Effector memory CD8-positive, alpha-beta T cell (primary cell): ENCODE data around the gene F2.

Source experiments
- ATAC-seq: fragments of 150-1000 bp; cut with Tn5 transposase; replicated peaks from 2 replicates; pipeline ENCODE4 v1.10.0; 2021; ENCODE audit warnings: mild to moderate bottlenecking, moderate library complexity
- DNase-seq, 3 experiments: peaks; one replicate each; pipeline ENCODE4 v3.0.0; 2021
- H3K27ac Mint-ChIP-seq, 2 donors: one replicate each; pipeline ENCODE4 v1.8.0; 2022; ENCODE audit warnings: mild to moderate bottlenecking in 2 of 2, mixed read lengths in 2 of 2, moderate library complexity in 2 of 2
- H3K27me3 Mint-ChIP-seq, 2 donors: one replicate each; pipeline ENCODE4 v1.8.0; 2022; ENCODE audit warnings: mixed read lengths in 2 of 2
- H3K36me3 Mint-ChIP-seq: one replicate; pipeline ENCODE4 v1.8.0; 2022; ENCODE audit warnings: mild to moderate bottlenecking, moderate library complexity, mixed read lengths; ENCODE audit not compliant: insufficient read depth
- H3K4me1 Mint-ChIP-seq, 2 donors: one replicate each; pipeline ENCODE4 v1.8.0; 2022; ENCODE audit warnings: low read depth in 2 of 2, mixed read lengths in 2 of 2
- H3K4me3 Mint-ChIP-seq, 2 donors: one replicate each; pipeline ENCODE4 v1.8.0; 2022; ENCODE audit warnings: mild to moderate bottlenecking in 2 of 2, mixed read lengths in 2 of 2, moderate library complexity in 2 of 2
- H3K9me3 Mint-ChIP-seq, 2 donors: one replicate each; pipeline ENCODE4 v1.8.0; 2022; ENCODE audit warnings: mixed read lengths in 2 of 2

F2 gene

DNA sequence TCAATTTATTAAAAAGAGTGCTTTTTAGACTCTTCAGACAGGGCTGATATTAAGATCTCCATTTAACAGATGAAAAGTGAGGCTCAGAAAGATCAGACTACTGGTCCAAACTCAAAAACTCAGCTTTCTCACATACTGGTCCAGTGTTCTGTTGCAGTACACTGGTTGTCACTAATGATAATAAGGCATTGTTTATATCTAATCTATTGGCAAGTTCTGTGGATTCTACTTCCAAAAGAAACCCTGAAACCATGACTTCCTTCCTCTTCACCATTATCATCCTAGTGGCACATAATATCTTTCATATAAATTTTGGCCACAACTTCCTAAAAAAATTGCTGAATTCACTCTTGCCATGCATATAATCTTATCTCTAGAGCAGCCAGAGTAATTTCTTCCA is 36.9 kb downstream of the F2 start:
- no peak for ATAC-seq
- H3K27me3 Mint-ChIP-seq: no peaks in the 10 kb centered on the region
- H3K36me3 Mint-ChIP-seq: peaks cover 72% of the 10 kb centered on the region
- DNase-seq: no peak
- no peak overlapping the region for H3K4me3 Mint-ChIP-seq
- no peaks in the 10 kb centered on the region for H3K9me3 Mint-ChIP-seq
- no peaks in the 10 kb centered on the region for H3K4me1 Mint-ChIP-seq
- no peak overlapping the region for H3K27ac Mint-ChIP-seq

DNA sequence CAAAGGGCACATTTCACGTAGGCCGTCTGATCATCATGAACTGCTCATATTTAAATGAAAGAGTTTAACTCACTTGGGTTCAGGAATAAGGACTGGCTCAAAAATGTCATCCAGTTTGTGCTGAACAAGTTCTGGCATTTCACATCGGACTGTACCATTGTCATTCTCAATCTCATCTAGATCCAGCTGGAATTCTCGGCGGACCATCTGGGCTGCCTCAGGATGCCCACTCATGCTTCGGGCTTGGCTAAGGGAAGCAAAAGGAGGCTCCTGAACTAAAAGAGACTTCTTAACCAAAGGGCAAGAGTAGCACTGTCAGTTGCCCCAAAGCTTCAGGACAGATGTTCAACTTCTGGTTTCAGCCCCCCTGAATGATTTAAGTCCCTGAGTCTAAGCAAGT is 40.2 kb downstream of the F2 start:
- no peak overlapping the region for H3K27ac Mint-ChIP-seq
- DNase-seq: no peak

DNA sequence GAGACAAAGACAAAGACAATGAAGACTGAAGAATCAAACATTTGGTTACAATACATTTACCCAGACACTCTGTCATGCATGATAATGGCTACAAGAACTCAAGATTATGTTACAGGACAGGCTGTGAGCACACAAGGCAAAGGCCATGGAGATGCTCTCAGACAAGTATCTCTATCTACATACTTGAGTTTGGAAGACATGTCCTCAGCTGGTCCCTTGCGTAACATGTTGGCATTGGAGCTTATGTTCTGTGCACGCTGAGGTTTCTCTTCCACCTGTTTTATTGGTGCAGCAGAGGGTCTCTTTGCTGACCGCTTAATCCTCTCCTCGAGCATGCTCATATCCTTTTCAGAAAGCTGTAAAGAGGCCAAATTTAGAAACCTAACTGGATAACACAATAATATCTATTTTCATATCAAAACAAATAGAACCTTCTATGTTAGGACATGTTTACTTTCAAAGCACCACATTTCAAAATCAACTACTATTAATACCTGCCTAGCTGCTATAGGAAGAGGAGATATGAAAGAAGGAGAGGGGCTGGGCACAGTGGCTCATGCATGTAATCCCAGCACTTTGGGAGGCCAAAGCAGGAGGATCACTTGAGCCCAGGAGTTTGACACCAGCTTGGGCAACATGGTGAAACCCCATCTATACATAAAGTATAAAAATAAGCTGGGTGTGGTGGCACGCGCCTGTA is 41.6 kb downstream of the F2 start:
- no peak overlapping the region for H3K4me3 Mint-ChIP-seq
- no peak overlapping the region for H3K27ac Mint-ChIP-seq
- DNase-seq (no peak), ATAC-seq (no peak)
- no peaks in the 10 kb centered on the region for H3K4me1 Mint-ChIP-seq
- peaks cover 77% of the 10 kb centered on the region for H3K36me3 Mint-ChIP-seq
- H3K27me3 Mint-ChIP-seq: no peaks in the 10 kb centered on the region
- no peaks in the 10 kb centered on the region for H3K9me3 Mint-ChIP-seq

More for the DNA sequence above, 40.2 kb downstream of the F2 start:
- Mint-ChIP-seq H3K36me3 (peaks cover 82% of the 10 kb centered on the region), H3K4me1 (no peaks in the 10 kb centered on the region), H3K9me3 (no peaks in the 10 kb centered on the region), H3K4me3 (no peak overlapping the region), H3K27me3 (no peaks in the 10 kb centered on the region)
- ATAC-seq: no peak

DNA sequence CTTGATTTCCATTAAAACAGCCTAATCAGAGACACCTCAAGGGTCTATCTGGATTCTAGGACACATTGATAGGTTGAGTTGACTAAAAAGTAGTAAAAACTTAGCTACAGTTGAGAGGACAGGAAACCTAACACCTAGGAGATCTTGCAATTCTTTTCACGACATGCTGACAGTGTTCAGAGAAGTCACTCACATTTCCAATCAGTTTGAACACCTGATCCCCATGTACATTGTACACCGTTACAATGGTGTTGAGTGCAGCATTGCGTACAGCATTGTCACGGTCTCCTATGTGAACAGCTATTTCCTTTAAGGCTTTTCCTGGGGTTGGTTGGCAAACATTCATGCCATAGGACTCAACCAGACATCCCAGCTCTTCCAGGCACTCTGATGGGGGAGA is 42.8 kb downstream of the F2 start:
- Mint-ChIP-seq H3K36me3 (peaks cover 78% of the 10 kb centered on the region), H3K9me3 (no peaks in the 10 kb centered on the region), H3K4me1 (no peaks in the 10 kb centered on the region), H3K4me3 (no peak overlapping the region), H3K27me3 (no peaks in the 10 kb centered on the region), H3K27ac (no peak overlapping the region)
- no peak for ATAC-seq
- no peak for DNase-seq

DNA sequence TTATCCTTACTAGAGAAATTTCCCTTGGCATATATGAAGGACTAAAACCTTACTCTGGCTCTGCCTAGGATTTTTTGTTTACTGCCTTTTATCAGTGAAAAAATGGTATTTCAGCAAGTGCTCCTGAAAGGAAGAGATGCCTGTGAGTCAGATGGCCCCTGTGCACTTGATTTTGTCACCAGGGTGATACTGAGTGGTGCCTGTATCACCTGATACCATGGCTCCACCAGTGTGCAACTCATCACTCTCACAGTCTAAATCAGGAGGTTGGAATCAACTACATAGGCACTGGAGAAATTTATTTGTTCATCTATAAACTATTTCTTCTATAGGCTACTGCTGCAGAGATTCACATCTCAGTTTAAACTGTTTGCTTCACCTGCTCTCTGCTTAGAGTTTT is 43.2 kb downstream of the F2 start:
- no peak for ATAC-seq

DNA sequence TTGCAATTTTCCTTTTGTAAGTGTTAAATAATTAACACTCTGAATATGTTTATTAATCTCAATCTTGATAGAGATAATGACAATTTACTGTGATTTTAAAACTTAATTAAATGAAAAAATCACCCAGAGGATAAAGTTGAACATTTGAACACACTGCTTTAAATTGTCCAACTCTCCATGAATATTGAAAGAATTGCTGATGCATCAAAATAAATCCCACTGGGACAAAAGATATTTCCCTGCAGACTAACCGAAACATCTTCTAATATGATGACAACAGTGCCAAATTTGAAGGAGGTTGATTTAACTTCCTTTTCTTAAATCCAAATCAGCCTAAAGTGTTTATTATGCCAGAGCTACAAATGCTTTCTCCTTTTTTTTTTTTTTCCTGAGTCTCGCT is 47.6 kb downstream of the F2 start:
- Mint-ChIP-seq H3K27me3 (no peaks in the 10 kb centered on the region), H3K4me1 (no peaks in the 10 kb centered on the region), H3K36me3 (peaks cover 82% of the 10 kb centered on the region)

More for the DNA sequence above, 43.2 kb downstream of the F2 start:
- H3K27me3 Mint-ChIP-seq: no peaks in the 10 kb centered on the region
- no peaks in the 10 kb centered on the region for H3K4me1 Mint-ChIP-seq
- H3K36me3 Mint-ChIP-seq: peaks cover 78% of the 10 kb centered on the region
- H3K4me3 Mint-ChIP-seq: no peak overlapping the region
- no peak overlapping the region for H3K27ac Mint-ChIP-seq
- H3K9me3 Mint-ChIP-seq: no peaks in the 10 kb centered on the region
- no peak for DNase-seq

DNA sequence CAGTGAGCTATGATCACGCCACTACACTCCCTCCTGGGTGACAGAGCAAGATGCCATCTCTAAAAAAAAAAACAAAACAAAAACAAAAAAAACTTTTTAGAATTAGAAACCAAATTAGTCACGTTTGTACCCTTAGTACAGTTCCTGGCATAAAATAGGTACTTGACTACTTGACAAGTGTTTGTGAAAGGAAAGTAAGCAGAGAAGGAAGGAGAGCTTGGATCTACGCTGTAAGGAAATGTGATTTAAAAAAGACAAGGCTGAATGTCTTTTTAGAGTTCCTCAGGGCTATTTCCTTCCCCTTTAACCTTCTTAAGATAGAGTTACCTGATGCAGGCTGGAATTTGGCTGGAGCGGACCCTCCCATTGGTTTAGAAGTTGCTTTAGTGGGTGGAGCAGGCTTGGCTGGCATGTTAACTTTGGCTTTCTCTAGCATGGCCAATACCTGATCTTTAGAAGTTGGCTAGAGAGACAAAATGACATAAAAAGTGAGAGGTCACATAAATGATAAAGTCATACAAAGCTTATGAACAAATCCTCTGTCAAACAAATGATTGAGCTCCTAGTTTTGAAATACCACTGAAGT is 50.7 kb downstream of the F2 start:
- H3K4me3 Mint-ChIP-seq: no peak overlapping the region
- H3K4me1 Mint-ChIP-seq: no peaks in the 10 kb centered on the region
- peaks cover 77% of the 10 kb centered on the region for H3K36me3 Mint-ChIP-seq
- ATAC-seq (no peak), DNase-seq (no peak)
- H3K9me3 Mint-ChIP-seq: no peaks in the 10 kb centered on the region
- no peaks in the 10 kb centered on the region for H3K27me3 Mint-ChIP-seq
- H3K27ac Mint-ChIP-seq: peak overlapping the region in 1 of 2 donors; percentile 23

More for the DNA sequence above, 47.6 kb downstream of the F2 start:
- DNase-seq: no peak
- Mint-ChIP-seq H3K9me3 (no peaks in the 10 kb centered on the region), H3K27ac (no peak overlapping the region), H3K4me3 (no peak overlapping the region)
- ATAC-seq: no peak

DNA sequence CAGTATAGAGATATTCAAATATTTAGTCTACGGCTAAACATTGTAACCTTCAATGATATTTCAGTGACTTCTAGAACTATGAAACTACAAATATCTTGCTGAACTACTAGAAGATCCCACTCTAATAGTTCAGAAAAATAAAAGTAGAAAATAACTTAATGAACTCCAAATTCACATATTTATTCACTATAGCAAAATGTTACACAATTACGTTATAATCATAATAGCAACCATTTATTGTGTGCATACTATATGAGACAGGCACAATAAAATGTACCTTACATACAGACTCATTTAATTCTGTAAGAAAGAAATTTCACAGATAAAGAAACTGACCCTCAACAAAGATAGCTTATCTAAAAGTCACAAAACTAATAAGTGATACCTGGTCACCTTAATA is 57.9 kb downstream of the F2 start:
- Mint-ChIP-seq H3K27ac (no peak overlapping the region), H3K4me1 (no peaks in the 10 kb centered on the region), H3K9me3 (no peaks in the 10 kb centered on the region), H3K4me3 (no peak overlapping the region), H3K27me3 (no peaks in the 10 kb centered on the region), H3K36me3 (peaks cover 67% of the 10 kb centered on the region)
- ATAC-seq (no peak), DNase-seq (no peak)

DNA sequence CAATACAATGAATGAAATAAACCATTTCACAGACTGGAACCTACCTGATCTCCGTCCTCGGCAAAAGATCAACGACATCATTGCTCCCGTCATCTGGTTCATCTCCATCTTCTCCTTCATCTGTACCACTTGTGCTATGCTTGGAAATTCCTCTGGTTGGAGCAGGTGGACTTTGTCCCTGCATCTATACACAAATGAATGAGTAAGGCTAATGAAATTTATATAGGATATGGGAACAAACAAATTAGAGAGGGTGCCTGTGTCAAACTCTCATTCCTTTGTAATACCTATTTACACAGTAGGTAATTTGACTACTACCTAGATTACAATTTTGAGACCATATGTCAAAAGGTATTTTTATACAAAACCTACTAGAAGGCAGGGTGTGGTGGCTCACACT is 59.4 kb downstream of the F2 start:
- Mint-ChIP-seq H3K4me3 (no peak overlapping the region), H3K9me3 (no peaks in the 10 kb centered on the region), H3K27ac (no peak overlapping the region), H3K27me3 (no peaks in the 10 kb centered on the region), H3K36me3 (peaks cover 67% of the 10 kb centered on the region), H3K4me1 (no peaks in the 10 kb centered on the region)
- DNase-seq: no peak
- ATAC-seq: no peak
